Anterior cingulate cortex (tissue), 58 donors: ENCODE data around the gene TPM3.
"Not testable (repeated sequence)": the region's sequence is repeated elsewhere in the genome, so short reads cannot be mapped to it uniquely, and the experiment has no call there.

Experiments
- DNase-seq, 58 donors: peaks; one replicate each; lab custom pipeline; 2025; lab: John Stamatoyannopoulos, UW

Gene TPM3

DNA sequence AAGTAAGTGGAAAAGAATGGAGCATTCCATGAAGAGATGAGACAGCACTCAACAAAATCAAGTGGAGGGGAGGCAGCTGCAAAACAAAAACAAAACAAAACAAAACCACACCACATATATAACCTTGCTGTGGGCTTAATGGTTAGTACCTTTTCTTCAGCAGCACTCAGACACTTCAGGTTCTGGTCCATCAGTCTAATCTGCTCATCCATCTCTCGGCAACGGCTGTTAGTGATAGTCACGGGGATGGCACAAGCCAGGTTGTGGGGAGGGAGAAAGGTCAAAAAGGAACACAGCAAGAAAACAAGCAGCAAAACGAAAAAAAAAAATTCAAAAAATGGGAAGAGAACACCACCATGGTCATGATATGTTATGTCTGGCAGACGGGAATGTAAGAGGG lies 20.0 kb downstream of the TPM3 start:
- no peak for DNase-seq

- no peak for DNase-seq
These were observed 20.7 kb downstream of the TPM3 start for GRCh38 chr1:154171223-154171583.

- no peak for DNase-seq
These were observed 21.2 kb downstream of the TPM3 start for GRCh38 chr1:154170547-154171222.

GRCh38 chr1:154167461-154167860 lies 24.4 kb downstream of the TPM3 start:
- DNase-seq: no peak

DNA sequence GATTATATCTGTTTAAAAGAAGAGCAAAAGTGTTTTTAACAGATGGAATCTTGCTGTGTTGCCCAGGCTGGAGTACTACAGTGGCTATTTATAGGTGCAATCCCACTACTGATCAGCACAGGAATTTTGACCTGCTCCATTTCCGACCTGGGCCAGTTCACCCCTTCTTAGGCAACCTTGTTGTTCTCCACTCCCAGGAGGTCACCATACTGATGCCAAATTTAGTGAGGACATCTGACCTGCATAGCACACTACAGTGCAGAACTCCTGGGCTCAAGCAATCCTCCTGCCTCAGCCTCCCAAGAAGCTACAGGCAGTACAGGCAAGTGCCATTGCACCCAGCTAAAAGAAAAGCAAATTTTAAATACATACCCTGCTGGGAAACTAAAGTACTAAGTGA lies 25.7 kb downstream of the TPM3 start:
- DNase-seq: no peak

DNA sequence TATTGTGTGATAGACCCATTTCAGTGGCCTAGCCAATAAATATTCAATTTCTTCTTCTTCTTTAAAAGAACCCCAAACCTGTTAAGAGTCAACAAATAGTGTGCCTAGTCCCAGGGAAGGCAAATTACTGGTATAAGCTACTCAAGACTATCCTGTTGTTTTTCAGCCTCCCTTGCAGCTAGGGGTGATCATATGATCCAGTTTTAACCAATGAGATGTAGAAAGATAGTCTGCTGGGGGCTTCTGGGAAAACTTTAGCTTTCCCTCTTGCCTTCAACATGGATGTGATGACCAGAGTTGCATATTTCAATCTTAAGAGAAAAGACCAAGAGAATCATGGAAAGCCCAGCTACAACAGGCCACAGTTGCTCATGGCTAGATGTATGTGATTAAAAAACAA lies 32.3 kb downstream of the TPM3 start:
- DNase-seq: no peak

DNA sequence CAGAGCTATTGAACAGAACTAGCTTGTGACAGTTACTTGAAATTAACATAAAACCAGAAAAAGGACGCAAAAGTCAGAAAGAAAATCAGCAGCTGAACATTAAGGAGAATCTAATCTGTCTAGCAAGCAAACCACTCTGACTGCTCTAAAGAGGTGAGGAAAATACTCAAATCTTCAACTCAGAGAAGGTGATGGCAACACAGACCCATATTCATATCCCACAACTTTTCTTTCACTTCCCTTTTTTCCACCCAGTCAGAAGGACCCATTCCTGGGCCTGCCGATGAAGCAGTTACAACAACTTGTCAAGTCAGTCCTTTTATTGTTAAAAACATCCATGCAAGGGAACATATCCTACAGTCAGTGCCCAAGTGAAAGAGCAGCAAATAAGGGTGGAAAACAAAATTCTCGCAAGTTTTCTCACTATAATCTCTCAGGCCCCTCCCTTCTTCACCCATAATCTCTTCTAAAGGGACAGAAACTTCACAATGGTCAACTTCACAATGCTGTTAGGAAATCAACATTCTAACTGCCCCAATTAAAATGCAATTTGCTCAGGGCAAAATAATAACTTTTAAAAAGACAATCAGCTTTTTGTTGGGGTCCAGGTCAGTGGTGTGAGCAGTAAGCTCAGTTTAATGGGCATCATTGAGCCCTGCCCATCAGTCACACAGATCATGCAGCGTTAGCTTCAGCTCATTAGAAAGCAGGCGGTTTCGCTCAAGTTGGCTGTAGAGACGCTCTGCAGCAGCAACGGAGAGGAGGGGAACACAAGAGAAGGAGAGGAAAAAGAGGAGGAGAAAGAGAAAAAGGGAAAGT lies 33.4 kb downstream of the TPM3 start:
- DNase-seq: peak in 1 of 58 donors; percentile 4

GRCh38 chr1:154157520-154158306 lies 34.2 kb downstream of the TPM3 start:
- peak in 1 of 58 donors; percentile 0 for DNase-seq

- DNase-seq: no peak
These were observed 36.6 kb downstream of the TPM3 start for GRCh38 chr1:154155251-154155650.

GRCh38 chr1:154154534-154155191 lies 37.2 kb downstream of the TPM3 start, which contains the start of gene NUP210L:
NUP210L (minus strand) TSS chr1:154155073.
- peak in 7 of 58 donors; percentile 5 to 82 (median 61) for DNase-seq

DNA sequence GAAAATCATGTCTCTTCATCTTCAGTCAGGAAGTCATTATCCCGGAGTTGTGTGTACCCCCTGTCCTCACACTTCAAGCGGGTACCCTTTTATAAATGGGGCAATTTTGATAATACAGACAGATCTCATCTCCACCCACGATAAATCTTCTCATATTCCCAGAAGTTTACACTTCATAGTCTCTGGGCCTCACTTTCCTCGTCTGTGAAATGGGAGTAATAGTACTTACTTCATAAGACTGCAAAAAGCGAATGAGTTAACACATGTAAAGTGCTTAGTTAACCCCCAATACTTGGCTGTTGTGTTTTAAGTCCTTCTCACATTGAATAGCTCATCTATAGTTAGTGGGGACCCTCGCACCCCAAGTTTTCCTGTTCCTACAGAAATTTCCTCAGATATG lies 37.8 kb downstream of the TPM3 start:
- no peak for DNase-seq

GRCh38 chr1:154151311-154151710 lies 40.6 kb downstream of the TPM3 start:
- DNase-seq: no peak

- DNase-seq: no peak
These were observed 43.1 kb downstream of the TPM3 start for GRCh38 chr1:154148807-154149206.

GRCh38 chr1:154147505-154147904 lies 44.4 kb downstream of the TPM3 start:
- DNase-seq: not testable (repeated sequence)

DNA sequence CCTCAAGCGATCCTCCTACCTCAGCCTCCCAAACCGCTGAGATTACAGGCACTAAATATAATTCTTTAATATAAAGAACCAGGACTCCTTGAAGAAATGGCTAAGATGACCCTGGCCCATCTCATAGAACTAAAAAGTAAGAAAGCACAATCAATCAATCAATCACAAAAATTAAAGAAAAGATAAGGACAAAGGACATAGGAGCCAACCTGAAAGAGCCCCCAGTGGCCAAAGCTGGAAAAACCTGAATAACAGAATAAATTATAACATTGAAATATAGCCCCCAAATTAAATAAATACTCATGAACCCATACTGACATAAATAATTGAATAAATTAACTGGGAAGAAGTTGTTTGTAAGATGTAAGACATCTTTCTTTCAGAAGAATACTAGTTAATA lies 45.9 kb downstream of the TPM3 start:
- DNase-seq: no peak

- DNase-seq: no peak
These were observed 49.5 kb downstream of the TPM3 start for GRCh38 chr1:154142358-154142757.

DNA sequence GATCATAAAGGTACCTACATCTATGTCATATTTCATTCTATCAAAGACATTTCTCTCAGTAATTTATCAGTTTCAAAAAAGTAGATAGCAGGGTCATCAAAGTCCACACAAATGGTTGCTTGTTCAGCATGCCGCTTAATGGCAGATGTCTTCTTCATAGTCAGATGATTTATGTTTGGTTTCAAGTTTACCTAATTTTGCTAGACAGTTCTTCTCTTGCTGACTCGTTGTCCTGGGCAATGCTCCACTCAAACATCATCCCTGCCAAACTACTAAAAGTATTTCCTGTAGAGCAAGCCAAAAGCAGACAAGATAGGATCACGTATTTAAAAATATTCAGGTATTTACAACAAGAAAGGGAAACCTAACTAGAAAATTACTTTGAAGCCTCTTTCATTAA lies 50.7 kb downstream of the TPM3 start:
- DNase-seq: no peak

DNA sequence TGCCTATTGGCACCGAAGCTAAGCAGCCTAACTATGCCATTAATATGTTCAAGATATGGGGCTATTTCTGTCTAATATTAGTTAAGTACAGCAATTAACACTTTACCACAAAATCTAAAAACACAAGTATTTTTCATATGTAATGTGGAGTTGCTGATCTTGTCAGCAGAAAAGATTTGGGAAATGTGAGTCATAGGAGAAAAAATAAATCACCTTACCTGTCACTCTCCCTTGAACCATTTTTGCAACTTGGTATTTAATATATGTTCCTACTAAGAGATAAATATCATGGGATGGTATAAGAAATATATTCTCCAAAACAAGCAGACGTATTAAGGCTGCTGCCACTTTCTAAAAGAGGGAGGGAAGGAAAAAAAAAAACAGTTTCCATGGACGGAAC lies 54.0 kb downstream of the TPM3 start:
- DNase-seq: no peak

GRCh38 chr1:154133256-154133655 lies 58.6 kb downstream of the TPM3 start:
- DNase-seq: no peak

DNA sequence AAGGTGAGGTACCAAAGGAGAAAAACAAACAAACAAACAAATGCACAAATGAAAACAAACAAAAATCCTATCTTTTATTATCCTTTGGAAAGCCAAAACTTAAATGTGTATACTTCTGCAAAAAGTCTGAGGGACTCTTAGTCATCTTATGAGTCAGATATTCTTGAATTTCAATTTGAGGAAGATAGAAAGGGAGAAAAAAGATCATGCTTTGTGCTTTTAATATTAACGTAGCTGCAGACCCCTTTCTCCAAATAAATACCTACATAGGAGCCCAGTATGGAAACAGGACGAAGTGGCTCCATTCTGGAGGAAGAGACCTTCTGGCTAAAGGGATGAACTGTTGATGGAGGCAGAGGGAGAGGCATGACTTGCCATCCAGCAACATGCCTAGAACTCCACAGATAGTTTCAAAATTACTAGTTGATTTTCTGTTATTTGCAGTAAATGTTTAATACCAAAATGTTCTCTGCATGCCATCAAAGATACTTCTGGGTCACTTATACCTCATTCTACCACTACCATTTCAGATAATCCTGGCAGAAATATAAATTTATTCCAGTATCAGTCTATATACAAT lies 62.4 kb downstream of the TPM3 start:
- no peak for DNase-seq
